H1 (cell line): ENCODE results near the gene TINAGL1. TPM values are rescaled to one million over a fixed set of nuclear protein-coding genes. Genes with fewer than 3 reads are reported as not detected.
"Not testable (repeated sequence)": the region's sequence is repeated elsewhere in the genome, so short reads cannot be mapped to it uniquely, and the experiment has no call there.

Experiments
- CTCF ChIA-PET: fragments of 300-600 bp; sonication (Branson Sonifier 250); formaldehyde crosslinking; loops from one replicate; lab custom pipeline; 2021; ENCODE audit not compliant: partially characterized antibody; lab: Charles Lee
- POLR2A ChIA-PET: fragments of 300-600 bp; sonication (Branson Sonifier 250); formaldehyde crosslinking; loops from one replicate; lab custom pipeline; 2021; ENCODE audit warnings: inconsistent platforms; ENCODE audit not compliant: partially characterized antibody; lab: Charles Lee
- DNase-seq, 2 experiments: peaks; one replicate each; pipeline versions ENCODE4 v3.0.0 to v3.0.0-alpha.2; 2010 to 2022; ENCODE audit warnings: low spot score in 2 of 2, low read depth in 1 of 2, mixed read lengths in 1 of 2
- FAIRE-seq: peaks from 2 replicates; lab custom pipeline; 2011; peaks lifted over from hg19 to GRCh38; lab: Jason Lieb, UNC
- H2AFZ ChIP-seq: 2 replicates; pipeline ENCODE4 v1.8.1; 2012; ENCODE audit warnings: low read length, inconsistent platforms
- H2AK5ac ChIP-seq: 2 replicates; pipeline ENCODE4 v1.6.1; 2013; ENCODE audit warnings: low read depth, low read length
- H2BK120ac ChIP-seq: replicated peaks from 2 replicates; pipeline ENCODE3; 2013; ENCODE audit warnings: low read depth, low read length, inconsistent platforms
- H2BK12ac ChIP-seq: 2 replicates; pipeline ENCODE4 v1.6.1; 2013; ENCODE audit warnings: low read depth, low read length
- H2BK15ac ChIP-seq: 2 replicates; pipeline ENCODE4 v1.6.1; 2013; ENCODE audit warnings: low read length
- H2BK20ac ChIP-seq: 2 replicates; pipeline ENCODE4 v1.6.1; 2013; ENCODE audit warnings: low read length
- H2BK5ac ChIP-seq: 2 replicates; pipeline ENCODE4 v1.6.1; 2013; ENCODE audit warnings: low read depth, low read length
- H3K14ac ChIP-seq: 2 replicates; pipeline ENCODE4 v1.6.1; 2013; ENCODE audit warnings: inconsistent platforms; ENCODE audit not compliant: insufficient read length
- H3K18ac ChIP-seq: 2 replicates; pipeline ENCODE4 v1.6.1; 2013; ENCODE audit warnings: low read length; ENCODE audit errors: extremely low read depth
- H3K23ac ChIP-seq: 2 replicates; pipeline ENCODE4 v1.6.1; 2013; ENCODE audit warnings: inconsistent platforms; ENCODE audit not compliant: insufficient read length
- H3K23me2 ChIP-seq: 2 replicates; pipeline ENCODE4 v1.6.1; 2013; ENCODE audit warnings: low read depth, low read length
- H3K27ac ChIP-seq: 2 replicates; pipeline ENCODE4 v1.6.1; 2011; ENCODE audit warnings: low read depth, low read length, inconsistent platforms
- H3K27me3 ChIP-seq, 4 experiments: replicated peaks in 1 of 4; 1 replicate in 1 of 4; 2 replicates in 3 of 4; pipeline versions ENCODE4 v1.6.1 to v1.8.1; 2011 to 2013; ENCODE audit warnings: low read length in 3 of 4, mild to moderate bottlenecking in 3 of 4, inconsistent platforms in 2 of 4, mixed read lengths in 2 of 4, moderate library complexity in 1 of 4; ENCODE audit not compliant: control insufficient read depth in 3 of 4, insufficient read depth in 3 of 4; ENCODE audit errors: extremely low read depth in 1 of 4
- H3K36me3 ChIP-seq, 4 experiments: 2 replicates each; pipeline versions ENCODE4 v1.6.1 to v1.8.1; 2011 to 2013; ENCODE audit warnings: mild to moderate bottlenecking in 4 of 4, low read length in 3 of 4, moderate library complexity in 2 of 4, control low read depth in 1 of 4, inconsistent platforms in 1 of 4; ENCODE audit not compliant: insufficient read depth in 4 of 4, control insufficient read depth in 2 of 4
- H3K4ac ChIP-seq: replicated peaks from 2 replicates; pipeline ENCODE3; 2013; ENCODE audit warnings: low read length, low read depth, mixed read lengths, inconsistent platforms; ENCODE audit not compliant: insufficient read length
- H3K4me1 ChIP-seq, 4 experiments: replicated peaks in 1 of 4; 1 replicate in 1 of 4; 2 replicates in 3 of 4; pipeline versions ENCODE4 v1.6.1 to v1.8.1; 2011 to 2013; ENCODE audit warnings: low read length in 3 of 4, inconsistent platforms in 2 of 4, mixed read lengths in 1 of 4; ENCODE audit not compliant: insufficient read depth in 4 of 4, control insufficient read depth in 3 of 4
- H3K4me2 ChIP-seq, 2 experiments: 2 replicates each; pipeline versions ENCODE4 v1.6.1 to v1.8.1; 2011 to 2013; ENCODE audit warnings: low read depth in 2 of 2, low read length in 2 of 2, control low read depth in 1 of 2, inconsistent platforms in 1 of 2, mild to moderate bottlenecking in 1 of 2; ENCODE audit not compliant: insufficient read depth in 1 of 2
- H3K4me3 ChIP-seq, 4 experiments: fragments of 200-600, 300-600 bp in 1 of 4; sonication (generic), shearing (Covaris generic), sonication (Bioruptor Twin) in 1 of 4; 2 replicates each; pipeline versions ENCODE4 v1.5.1 to v1.8.1; 2011 to 2016; ENCODE audit warnings: low read length in 4 of 4, low read depth in 3 of 4, control low read depth in 2 of 4, inconsistent platforms in 2 of 4, mild to moderate bottlenecking in 2 of 4, mixed read lengths in 1 of 4, moderate library complexity in 1 of 4; ENCODE audit not compliant: insufficient read depth in 2 of 4; ENCODE audit errors: extremely low read depth in 1 of 4
- H3K56ac ChIP-seq: replicated peaks from 2 replicates; pipeline ENCODE3; 2013; ENCODE audit warnings: low read depth, mild to moderate bottlenecking, mixed read lengths, low read length, inconsistent platforms; ENCODE audit not compliant: insufficient read length
- H3K79me1 ChIP-seq: 2 replicates; pipeline ENCODE4 v1.6.1; 2013; ENCODE audit warnings: low read depth, low read length, control low read depth
- H3K79me2 ChIP-seq, 2 experiments: 2 replicates each; pipeline versions ENCODE4 v1.6.1 to v1.8.1; 2012 to 2013; ENCODE audit warnings: low read length in 2 of 2, mild to moderate bottlenecking in 2 of 2, inconsistent platforms in 1 of 2; ENCODE audit not compliant: insufficient read depth in 2 of 2, control insufficient read depth in 1 of 2
- H3K9ac ChIP-seq, 4 experiments: replicated peaks in 1 of 4; 1 replicate in 1 of 4; 2 replicates in 3 of 4; pipeline versions ENCODE4 v1.6.1 to v1.8.1; 2011 to 2013; ENCODE audit warnings: low read depth in 3 of 4, low read length in 3 of 4, control low read depth in 2 of 4, mild to moderate bottlenecking in 2 of 4, moderate library complexity in 2 of 4, inconsistent platforms in 1 of 4; ENCODE audit errors: extremely low read depth in 1 of 4
- H3K9me3 ChIP-seq, 2 experiments: 2 replicates each; pipeline versions ENCODE4 v1.6.1 to v1.8.1; 2012 to 2013; ENCODE audit warnings: mild to moderate bottlenecking in 2 of 2, moderate library complexity in 2 of 2, control low read depth in 1 of 2, inconsistent platforms in 1 of 2, low read depth in 1 of 2, low read length in 1 of 2, mixed read lengths in 1 of 2; ENCODE audit not compliant: insufficient read depth in 2 of 2
- H4K20me1 ChIP-seq, 2 experiments: replicated peaks in 1 of 2; 2 replicates each; pipeline versions ENCODE3 to v1.8.1; 2011 to 2013; ENCODE audit warnings: inconsistent platforms in 2 of 2, low read length in 2 of 2, mild to moderate bottlenecking in 1 of 2; ENCODE audit not compliant: insufficient read depth in 2 of 2, control insufficient read depth in 1 of 2
- H4K5ac ChIP-seq: 2 replicates; pipeline ENCODE4 v1.6.1; 2013; ENCODE audit warnings: low read length, low read depth, mixed read lengths, inconsistent platforms; ENCODE audit not compliant: insufficient read length
- H4K8ac ChIP-seq: 2 replicates; pipeline ENCODE4 v1.8.0; 2013; ENCODE audit warnings: mild to moderate bottlenecking, moderate library complexity, low read length, inconsistent platforms; ENCODE audit not compliant: insufficient read depth; ENCODE audit errors: extremely low read depth
- H4K91ac ChIP-seq: replicated peaks from 2 replicates; pipeline ENCODE3; 2013; ENCODE audit warnings: low read length, mixed read lengths, inconsistent platforms; ENCODE audit not compliant: insufficient read length
- JUND ChIP-seq: IDR thresholded peaks from 2 replicates; pipeline ENCODE4 v1.6.1; 2011; ENCODE audit warnings: mild to moderate bottlenecking, improper control_type of control experiment, low read length
- WGBS, 2 experiments: shearing (Covaris generic) in 1 of 2; methylation state at CpG; one replicate each; pipeline versions ENCODE4 v1.1.6 to v1.1.7; 2013 to 2015; ENCODE audit warnings: low lambda C conversion rate in 2 of 2, mixed read lengths in 2 of 2, inconsistent platforms in 1 of 2, low coverage in 1 of 2, missing lambda C conversion rate in 1 of 2; ENCODE audit not compliant: insufficient replicate concordance in 2 of 2, insufficient coverage in 1 of 2, insufficient read length in 1 of 2; ENCODE audit errors: extremely low coverage in 1 of 2, missing lambda C conversion rate in 1 of 2; 5-methylcytosine and 5-hydroxymethylcytosine counted together
- polyA plus RNA-seq, 7 experiments: library from polyadenylated mRNA; depleted of rRNA in 3 of 7; stranded (reverse) in 5 of 7; unstranded in 2 of 7; fragments of >200 nt in 5 of 7; fragments of 200-250 nt in 2 of 7; gene quantifications; 1 replicate in 5 of 7; 2 replicates in 1 of 7; 4 replicates in 1 of 7; pipeline versions ENCODE4 v1.2.1 to v1.2.3, GENCODE V29; 2011 to 2013; ENCODE audit warnings: missing spikeins in 2 of 7, mixed read lengths in 2 of 7
- total RNA-seq: library from RNA; stranded (reverse); fragmentation: NEBNext Ultra II Directional; extraction: Animal tissue kit (Norgen Biotek cat#: 25700); gene quantifications from 2 replicates; pipeline ENCODE4 v1.2.1, GENCODE V29; 2021

TINAGL1 gene
- total and polyA plus RNA-seq, 2 of the 8 experiments (the other 6 are each of a cell fraction or from before 2014, with no cell fraction given) = 11.2 to 21.7 TPM

DNA sequence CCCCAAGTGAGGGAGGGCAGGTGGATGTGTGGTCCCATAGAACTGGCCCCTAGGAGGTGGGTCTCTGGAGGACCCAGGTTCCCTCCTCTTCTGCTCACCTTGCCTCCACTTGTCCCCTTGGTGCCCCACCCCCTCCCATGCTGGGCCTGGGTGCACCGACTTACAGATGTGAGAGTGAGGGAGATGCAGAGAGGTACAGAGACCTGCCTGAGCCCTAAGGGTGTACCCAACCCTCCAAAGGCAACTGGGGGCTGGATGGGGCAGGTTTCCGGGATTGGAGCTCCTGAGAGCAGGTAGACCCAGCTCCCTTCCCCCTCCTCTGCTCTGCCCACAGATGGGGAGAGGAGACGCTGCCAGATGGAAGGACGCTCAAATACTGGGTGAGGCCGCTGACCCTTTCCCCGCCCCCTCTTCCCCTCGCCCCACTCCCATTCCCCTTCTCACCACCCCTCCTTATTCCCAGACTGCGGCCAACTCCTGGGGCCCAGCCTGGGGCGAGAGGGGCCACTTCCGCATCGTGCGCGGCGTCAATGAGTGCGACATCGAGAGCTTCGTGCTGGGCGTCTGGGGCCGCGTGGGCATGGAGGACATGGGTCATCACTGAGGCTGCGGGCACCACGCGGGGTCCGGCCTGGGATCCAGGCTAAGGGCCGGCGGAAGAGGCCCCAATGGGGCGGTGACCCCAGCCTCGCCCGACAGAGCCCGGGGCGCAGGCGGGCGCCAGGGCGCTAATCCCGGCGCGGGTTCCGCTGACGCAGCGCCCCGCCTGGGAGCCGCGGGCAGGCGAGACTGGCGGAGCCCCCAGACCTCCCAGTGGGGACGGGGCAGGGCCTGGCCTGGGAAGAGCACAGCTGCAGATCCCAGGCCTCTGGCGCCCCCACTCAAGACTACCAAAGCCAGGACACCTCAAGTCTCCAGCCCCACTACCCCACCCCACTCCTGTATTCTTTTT, 10.3 kb downstream of the TINAGL1 start (continued):
- TF ChIP-seq JUND = no peak

GRCh38 chr1:31587328-31587699, 11.0 kb downstream of the TINAGL1 start:
- ChIA-PET POLR2A (interaction anchor here (0.9 to 1.2 kb wide), 2 partner anchors 24 to 57 kb away, joined by 3 to 5 read pairs; partner anchors contain the start of gene PEF1), CTCF (interaction anchor here (0.8 to 4.2 kb wide), 18 partner anchors 9 to 171 kb away, joined by 3 to 43 read pairs (median 4); partner anchors contain the start of gene TINAGL1)
- not testable (repeated sequence) for H3K79me2 ChIP-seq, H2BK15ac ChIP-seq, H4K5ac ChIP-seq, H3K79me1 ChIP-seq, H3K27ac ChIP-seq, H4K8ac ChIP-seq, H2BK5ac ChIP-seq, H3K4me3 ChIP-seq, H4K91ac ChIP-seq, H2AK5ac ChIP-seq, H3K18ac ChIP-seq, H3K9me3 ChIP-seq, H2AFZ ChIP-seq, H3K4me2 ChIP-seq, H3K23ac ChIP-seq, H3K23me2 ChIP-seq, H3K14ac ChIP-seq, H2BK12ac ChIP-seq, H3K4ac ChIP-seq, H3K36me3 ChIP-seq, H2BK120ac ChIP-seq, FAIRE-seq, H2BK20ac ChIP-seq, DNase-seq, H4K20me1 ChIP-seq, H3K9ac ChIP-seq, H3K56ac ChIP-seq
- 85% methylated on average over 5 of the region's 5 CpGs; no CpG with 5 or more reads in 1 of the 2 experiments for WGBS, 2 experiments
- peaks cover 0 to 12% (median 5%) of the 10 kb centered on the region in 4 experiments; a peak in 4 of 7 replicates for H3K27me3 ChIP-seq
- H3K4me1 ChIP-seq = peaks cover 2 to 16% (median 13%) of the 10 kb centered on the region in 4 experiments
